Trophoblast cell (in vitro differentiated cells and primary cell): ENCODE data around the gene EPB41L5.
"Not testable (repeated sequence)": the region's sequence is repeated elsewhere in the genome, so short reads cannot be mapped to it uniquely, and the experiment has no call there.

Source experiments
- DNase-seq, 2 donors: peaks; one replicate each; pipeline ENCODE4 v3.0.0-alpha.2; 2016
- H2AFZ ChIP-seq: 2 replicates; pipeline ENCODE4 v1.6.1; 2013; ENCODE audit warnings: low read length, moderate library complexity, mild to moderate bottlenecking; ENCODE audit not compliant: insufficient read depth, poor library complexity
- H2AK5ac ChIP-seq: 2 replicates; pipeline ENCODE4 v1.6.1; 2013; ENCODE audit warnings: mild to moderate bottlenecking, low read length
- H2BK120ac ChIP-seq: 2 replicates; pipeline ENCODE4 v1.6.1; 2013; ENCODE audit warnings: low read length, mild to moderate bottlenecking, moderate library complexity; ENCODE audit not compliant: insufficient read depth, poor library complexity
- H2BK12ac ChIP-seq: 2 replicates; pipeline ENCODE4 v1.6.1; 2013; ENCODE audit warnings: mild to moderate bottlenecking, low read length, moderate library complexity
- H2BK5ac ChIP-seq: 2 replicates; pipeline ENCODE4 v1.6.1; 2013; ENCODE audit warnings: low read length, low read depth, moderate library complexity, mild to moderate bottlenecking; ENCODE audit not compliant: poor library complexity
- H3K14ac ChIP-seq: 2 replicates; pipeline ENCODE4 v1.6.1; 2013; ENCODE audit warnings: mild to moderate bottlenecking, low read length
- H3K18ac ChIP-seq: 2 replicates; pipeline ENCODE4 v1.6.1; 2013; ENCODE audit warnings: mild to moderate bottlenecking, low read length
- H3K23ac ChIP-seq: 2 replicates; pipeline ENCODE4 v1.6.1; 2013; ENCODE audit warnings: low read length
- H3K27ac ChIP-seq: 2 replicates; pipeline ENCODE4 v1.5.1; 2013; ENCODE audit warnings: low read depth, mild to moderate bottlenecking, inconsistent platforms, low read length, moderate library complexity
- H3K27me3 ChIP-seq: 2 replicates; pipeline ENCODE4 v1.6.1; 2013; ENCODE audit warnings: inconsistent platforms, mild to moderate bottlenecking, low read length, moderate library complexity; ENCODE audit not compliant: insufficient read depth
- H3K36me3 ChIP-seq, 2 experiments: 1 replicate in 1 of 2; 2 replicates in 1 of 2; pipeline ENCODE4 v1.6.1; 2013; ENCODE audit warnings: low read length in 2 of 2, mild to moderate bottlenecking in 2 of 2, moderate library complexity in 1 of 2; ENCODE audit not compliant: insufficient read depth in 2 of 2, control insufficient read depth in 1 of 2
- H3K4ac ChIP-seq: 2 replicates; pipeline ENCODE4 v1.6.1; 2013; ENCODE audit warnings: low read depth, mild to moderate bottlenecking, low read length, moderate library complexity
- H3K4me1 ChIP-seq, 2 experiments: 1 replicate in 1 of 2; 2 replicates in 1 of 2; pipeline ENCODE4 v1.6.1; 2013; ENCODE audit warnings: low read length in 2 of 2, mild to moderate bottlenecking in 2 of 2, moderate library complexity in 1 of 2; ENCODE audit not compliant: insufficient read depth in 2 of 2, control insufficient read depth in 1 of 2
- H3K4me2 ChIP-seq: 2 replicates; pipeline ENCODE4 v1.6.1; 2013; ENCODE audit warnings: inconsistent platforms, mild to moderate bottlenecking, low read length, moderate library complexity
- H3K4me3 ChIP-seq: 2 replicates; pipeline ENCODE4 v1.5.1; 2013; ENCODE audit warnings: mild to moderate bottlenecking, low read depth, low read length, inconsistent platforms
- H3K79me1 ChIP-seq: one replicate; pipeline ENCODE4 v1.6.1; 2013; ENCODE audit warnings: low read length
- H3K79me2 ChIP-seq: 2 replicates; pipeline ENCODE4 v1.6.1; 2013; ENCODE audit warnings: low read length, mild to moderate bottlenecking; ENCODE audit not compliant: control insufficient read depth, insufficient read depth, poor library complexity
- H3K9ac ChIP-seq: 2 replicates; pipeline ENCODE4 v1.6.1; 2013; ENCODE audit warnings: mild to moderate bottlenecking, low read length
- H3K9me3 ChIP-seq: 2 replicates; pipeline ENCODE4 v1.6.1; 2013; ENCODE audit warnings: low read depth, mild to moderate bottlenecking, control low read depth, inconsistent platforms, low read length; ENCODE audit not compliant: insufficient read depth
- H4K12ac ChIP-seq: 2 replicates; pipeline ENCODE4 v1.6.1; 2013; ENCODE audit warnings: low read depth, mild to moderate bottlenecking, low read length, moderate library complexity
- H4K8ac ChIP-seq: 2 replicates; pipeline ENCODE4 v1.6.1; 2013; ENCODE audit warnings: low read depth, mild to moderate bottlenecking, low read length, moderate library complexity
- H4K91ac ChIP-seq: one replicate; pipeline ENCODE4 v1.6.1; 2013; ENCODE audit warnings: low read depth, mild to moderate bottlenecking, low read length, moderate library complexity
- WGBS: extraction: QIAGEN DNeasy Blood & Tissue Kit; methylation state at CpG from one replicate; pipeline ENCODE4 v1.1.7; 2013; ENCODE audit warnings: missing lambda C conversion rate; ENCODE audit not compliant: insufficient read length, insufficient coverage; ENCODE audit errors: extremely low coverage; 5-methylcytosine and 5-hydroxymethylcytosine counted together

The EPB41L5 gene

DNA sequence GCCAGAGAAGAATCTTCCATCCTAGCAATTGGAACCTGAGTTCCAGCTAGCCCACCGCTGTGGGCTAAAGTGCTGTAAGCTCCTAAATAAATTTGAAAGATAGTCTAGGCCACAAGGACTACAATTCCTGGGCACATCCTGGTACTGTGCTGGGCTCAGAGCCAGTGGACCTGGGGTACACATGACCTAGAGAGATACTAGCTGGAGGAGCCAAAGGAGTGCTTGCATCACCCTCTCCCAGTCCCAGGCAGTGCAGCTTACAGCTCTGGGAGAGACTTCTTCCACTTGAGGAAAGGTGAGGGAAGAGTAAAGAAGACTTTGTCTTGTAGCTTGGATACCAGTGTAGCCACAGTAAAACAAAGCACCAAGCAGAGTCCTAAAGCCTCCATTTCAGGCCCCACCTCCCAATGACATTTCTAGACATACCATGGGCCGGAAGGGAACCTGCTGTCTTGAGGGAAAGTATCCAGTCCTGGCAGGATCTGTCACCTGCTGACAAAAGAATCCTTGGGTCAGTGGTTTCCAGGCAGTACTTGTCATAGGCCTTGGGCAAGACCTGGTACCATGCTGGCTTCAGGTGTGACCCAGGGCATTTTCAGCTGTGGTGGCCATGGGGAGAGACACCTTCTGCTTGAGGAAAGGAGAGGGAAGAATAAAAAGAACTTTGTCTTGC lies 120.8 kb downstream of the EPB41L5 start:
- Histone ChIP-seq H3K18ac (no peak overlapping the region), H3K79me1 (no peaks in the 10 kb centered on the region), H3K9me3 (no peaks in the 10 kb centered on the region), H3K36me3 (peaks cover 0 to 2% of the 10 kb centered on the region in 2 experiments), H3K27ac (no peak overlapping the region), H3K27me3 (no peaks in the 10 kb centered on the region), H3K4me1 (peaks cover 2% of the 10 kb centered on the region in 2 experiments), H3K23ac (no peak overlapping the region), H4K12ac (no peak overlapping the region), H2BK12ac (no peak overlapping the region), H4K8ac (no peak overlapping the region), H3K4ac (no peak overlapping the region), H3K4me3 (no peak overlapping the region), H4K91ac (no peak overlapping the region), H2BK120ac (no peak overlapping the region), H3K9ac (no peak overlapping the region), H3K4me2 (no peak overlapping the region), H2AFZ (no peak overlapping the region), H3K14ac (no peak overlapping the region), H2BK5ac (no peak overlapping the region), H2AK5ac (no peak overlapping the region), H3K79me2 (no peaks in the 10 kb centered on the region)
- DNase-seq: peak in 1 of 2 donors; percentile 10
- WGBS: no CpG with 5 or more reads among the region's 2 CpGs

GRCh38 chr2:120134263-120134662 lies 121.4 kb downstream of the EPB41L5 start:
- H4K8ac ChIP-seq: no peak overlapping the region
- no peaks in the 10 kb centered on the region for H3K9me3 ChIP-seq
- no peak for DNase-seq
- H3K27me3 ChIP-seq: no peaks in the 10 kb centered on the region
- H2AFZ ChIP-seq: no peak overlapping the region
- H3K27ac ChIP-seq: no peak overlapping the region
- H3K18ac ChIP-seq: no peak overlapping the region
- H3K23ac ChIP-seq: no peak overlapping the region
- no CpG with 5 or more reads among the region's 4 CpGs for WGBS
- no peaks in the 10 kb centered on the region for H3K79me1 ChIP-seq
- H4K12ac ChIP-seq: no peak overlapping the region
- H3K9ac ChIP-seq: no peak overlapping the region
- no peak overlapping the region for H2AK5ac ChIP-seq
- no peaks in the 10 kb centered on the region for H3K79me2 ChIP-seq
- H2BK120ac ChIP-seq: no peak overlapping the region
- H3K4me3 ChIP-seq: no peak overlapping the region
- no peak overlapping the region for H3K4ac ChIP-seq
- no peak overlapping the region for H2BK12ac ChIP-seq
- no peak overlapping the region for H3K4me2 ChIP-seq
- H3K36me3 ChIP-seq: peaks cover 0 to 2% of the 10 kb centered on the region in 2 experiments
- H3K4me1 ChIP-seq: peaks cover 2% of the 10 kb centered on the region in 2 experiments
- H2BK5ac ChIP-seq: no peak overlapping the region
- H3K14ac ChIP-seq: no peak overlapping the region
- no peak overlapping the region for H4K91ac ChIP-seq

DNA sequence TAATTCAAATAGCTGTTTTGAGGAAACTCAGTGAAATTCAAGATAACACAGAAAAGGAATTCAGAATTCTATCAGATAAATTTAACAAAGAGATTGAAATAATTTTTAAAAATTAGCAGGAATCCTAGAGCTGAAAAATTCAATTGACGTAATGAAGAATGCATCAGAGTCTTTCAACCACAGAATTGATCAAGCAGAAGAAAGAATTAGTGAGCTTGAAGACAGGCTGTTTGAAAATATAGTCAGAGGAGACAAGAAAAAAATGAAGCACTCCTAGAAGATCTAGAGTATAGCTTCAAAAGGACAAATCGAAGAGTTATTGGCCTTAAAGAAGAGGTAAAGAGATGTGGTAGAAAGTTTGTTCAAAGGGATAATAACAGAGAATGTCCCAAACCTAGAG lies 122.1 kb downstream of the EPB41L5 start:
- not testable (repeated sequence) for H3K27ac ChIP-seq, H3K79me2 ChIP-seq, H2BK12ac ChIP-seq, H3K23ac ChIP-seq, H3K18ac ChIP-seq, H3K27me3 ChIP-seq, H3K4ac ChIP-seq, H3K4me2 ChIP-seq, H2BK120ac ChIP-seq, H2AK5ac ChIP-seq, H3K9me3 ChIP-seq, H4K91ac ChIP-seq, H2BK5ac ChIP-seq, DNase-seq, H4K12ac ChIP-seq, H2AFZ ChIP-seq, H3K14ac ChIP-seq, H3K79me1 ChIP-seq, H3K4me3 ChIP-seq, H3K4me1 ChIP-seq, H3K36me3 ChIP-seq, H4K8ac ChIP-seq, H3K9ac ChIP-seq
- WGBS: no CpG with 5 or more reads among the region's 2 CpGs

DNA sequence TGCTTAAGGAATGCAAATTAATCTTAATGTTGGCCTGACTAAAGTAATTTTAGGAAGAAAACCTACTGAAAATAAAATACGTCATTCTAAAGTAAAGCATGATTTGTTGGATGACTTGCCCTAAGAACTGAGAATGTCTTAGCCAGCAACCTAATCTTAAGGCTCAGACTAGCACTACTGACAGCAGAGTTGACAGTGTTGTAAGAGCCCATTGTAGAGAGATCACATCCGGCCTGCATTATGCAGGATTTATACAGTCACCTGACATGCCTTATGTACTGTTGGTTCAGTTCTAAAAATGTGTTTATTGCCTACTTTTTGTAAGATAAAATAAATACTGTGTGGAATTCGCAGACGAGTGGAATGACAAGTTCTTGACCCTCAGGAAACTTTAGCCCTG lies 128.0 kb downstream of the EPB41L5 start:
- H4K8ac ChIP-seq: no peak overlapping the region
- H3K9ac ChIP-seq: no peak overlapping the region
- no peaks in the 10 kb centered on the region for H3K9me3 ChIP-seq
- H3K18ac ChIP-seq: no peak overlapping the region
- DNase-seq: no peak
- H3K4me3 ChIP-seq: no peak overlapping the region
- H3K27ac ChIP-seq: no peak overlapping the region
- no peak overlapping the region for H2BK5ac ChIP-seq
- H2AK5ac ChIP-seq: no peak overlapping the region
- H2AFZ ChIP-seq: no peak overlapping the region
- H2BK12ac ChIP-seq: no peak overlapping the region
- H3K4me1 ChIP-seq: no peaks in the 10 kb centered on the region
- H3K27me3 ChIP-seq: no peaks in the 10 kb centered on the region
- H3K23ac ChIP-seq: no peak overlapping the region
- no peak overlapping the region for H3K4ac ChIP-seq
- no peak overlapping the region for H4K91ac ChIP-seq
- no peak overlapping the region for H3K14ac ChIP-seq
- H3K79me2 ChIP-seq: no peaks in the 10 kb centered on the region
- H3K36me3 ChIP-seq: no peaks in the 10 kb centered on the region
- no CpG with 5 or more reads among the region's 4 CpGs for WGBS
- no peaks in the 10 kb centered on the region for H3K79me1 ChIP-seq
- H4K12ac ChIP-seq: no peak overlapping the region
- H3K4me2 ChIP-seq: no peak overlapping the region
- no peak overlapping the region for H2BK120ac ChIP-seq
